GM18873 (cell line): ENCODE measurements around the gene CCDC60.

Experiments used
- ATAC-seq: cut with Tn5 transposase; IDR thresholded peaks from one replicate; pipeline ENCODE4 v1.9.1; 2021; ENCODE audit warnings: mild to moderate bottlenecking, moderate library complexity, moderate number of reproducible peaks; ENCODE audit not compliant: unreplicated experiment, low FRiP score

Gene CCDC60

GRCh38 chr12:119381471-119382235, 47.1 kb downstream of the CCDC60 start:
- ATAC-seq, result no peak

DNA sequence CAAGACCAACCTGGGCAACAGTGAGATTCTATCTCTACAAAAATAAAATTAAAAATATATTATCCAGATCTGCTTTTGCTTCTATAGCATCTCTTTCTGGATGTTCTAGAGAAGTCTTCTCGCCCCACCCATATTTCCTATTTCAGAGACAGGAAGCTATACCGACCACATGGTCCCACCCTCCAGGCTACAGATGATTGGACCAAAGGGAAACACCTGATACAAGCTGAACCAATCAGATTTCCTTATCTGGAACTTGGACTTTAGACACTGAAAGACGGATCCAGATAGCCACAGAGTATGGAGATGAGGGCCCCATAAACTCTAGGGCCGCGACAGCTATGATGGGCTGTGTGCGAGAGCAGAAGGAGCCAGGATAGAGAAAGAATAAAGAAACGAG, 48.7 kb downstream of the CCDC60 start:
- no peak for ATAC-seq

- ATAC-seq, result no peak
Observed at GRCh38 chr12:119384340-119384739, 49.8 kb downstream of the CCDC60 start.

- no peak for ATAC-seq
Observed at GRCh38 chr12:119385659-119386058, 51.1 kb downstream of the CCDC60 start.

DNA sequence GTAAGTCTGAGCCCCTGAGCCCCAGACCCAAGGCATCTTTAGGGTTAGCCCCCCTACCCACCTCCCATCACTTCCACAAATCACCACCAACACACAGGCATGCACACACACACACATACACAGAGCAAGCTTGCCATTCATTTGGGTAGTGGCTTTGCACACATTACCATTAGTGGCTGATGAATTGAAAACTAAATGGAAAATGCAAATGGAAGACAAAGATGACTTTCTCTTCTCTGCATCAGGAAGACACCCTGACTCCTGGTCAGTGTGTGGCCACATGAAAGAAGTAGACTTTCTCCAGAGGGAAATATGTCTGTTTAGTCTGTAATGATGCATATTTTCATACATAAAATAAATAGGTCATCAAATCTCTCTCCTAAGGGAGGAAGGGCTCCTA, 55.2 kb downstream of the CCDC60 start:
- ATAC-seq, result no peak

- ATAC-seq, result no peak
Observed at GRCh38 chr12:119391673-119392072, 57.1 kb downstream of the CCDC60 start.

DNA sequence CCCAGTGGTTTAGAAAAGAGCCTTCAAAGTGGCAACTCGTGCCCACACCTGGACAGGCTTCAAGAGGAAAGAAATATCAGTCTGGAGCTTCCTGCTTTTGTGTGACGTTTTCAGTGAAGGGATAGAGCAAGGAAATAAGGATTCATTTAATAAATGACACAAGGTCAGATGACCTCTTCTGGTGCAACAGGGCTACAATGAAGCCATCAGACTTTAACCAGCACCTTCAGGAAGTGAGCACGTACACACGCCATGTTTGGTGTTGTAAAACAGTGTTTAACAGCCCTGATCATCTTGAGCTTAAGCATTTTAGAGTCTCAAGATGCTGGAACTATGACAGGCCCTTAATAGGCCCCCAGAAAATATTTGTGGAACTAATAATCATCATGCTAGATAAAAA, 59.1 kb downstream of the CCDC60 start:
- ATAC-seq, result no peak

- ATAC-seq, result no peak
Observed at GRCh38 chr12:119397540-119397939, 63.0 kb downstream of the CCDC60 start.

GRCh38 chr12:119398190-119398589, 63.7 kb downstream of the CCDC60 start:
- ATAC-seq, result no peak

DNA sequence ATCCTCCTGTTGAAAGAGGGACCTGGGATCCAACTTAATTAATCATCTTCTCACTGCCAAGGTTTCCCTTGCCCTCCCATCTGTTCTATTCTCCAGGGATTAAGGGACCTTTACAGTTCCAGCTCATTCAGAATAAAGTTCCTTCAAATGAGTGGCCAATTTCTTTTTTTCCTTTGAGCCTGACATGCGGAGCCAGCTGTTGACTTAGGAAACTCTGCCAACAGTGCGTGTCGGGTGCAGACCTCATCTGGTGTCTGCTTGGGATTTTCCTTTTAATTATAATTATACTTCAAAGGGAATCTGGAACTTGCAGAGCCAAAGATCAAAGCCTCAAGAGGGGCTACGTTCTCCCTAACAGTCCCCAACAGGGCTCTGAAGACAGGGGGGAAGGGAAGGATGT, 64.8 kb downstream of the CCDC60 start:
- ATAC-seq, result no peak

DNA sequence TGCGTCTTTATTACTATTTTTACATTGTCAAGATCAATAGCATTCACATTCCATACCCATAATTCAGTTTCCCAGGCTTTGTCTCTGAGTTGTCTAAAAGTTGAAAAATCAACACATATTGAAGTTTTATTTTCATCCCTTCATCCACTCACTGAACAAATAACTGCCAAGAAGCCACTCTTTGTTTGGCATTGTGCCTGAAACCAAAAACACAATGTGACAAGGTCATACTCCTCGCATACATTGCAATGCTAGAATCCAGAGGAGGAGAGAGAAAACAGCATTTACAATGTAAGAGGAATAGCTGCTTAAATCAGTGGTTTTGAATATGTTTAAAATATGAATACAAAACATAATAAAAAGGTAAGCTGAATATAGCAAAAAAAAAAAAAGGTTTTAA, 71.8 kb downstream of the CCDC60 start:
- no peak for ATAC-seq

DNA sequence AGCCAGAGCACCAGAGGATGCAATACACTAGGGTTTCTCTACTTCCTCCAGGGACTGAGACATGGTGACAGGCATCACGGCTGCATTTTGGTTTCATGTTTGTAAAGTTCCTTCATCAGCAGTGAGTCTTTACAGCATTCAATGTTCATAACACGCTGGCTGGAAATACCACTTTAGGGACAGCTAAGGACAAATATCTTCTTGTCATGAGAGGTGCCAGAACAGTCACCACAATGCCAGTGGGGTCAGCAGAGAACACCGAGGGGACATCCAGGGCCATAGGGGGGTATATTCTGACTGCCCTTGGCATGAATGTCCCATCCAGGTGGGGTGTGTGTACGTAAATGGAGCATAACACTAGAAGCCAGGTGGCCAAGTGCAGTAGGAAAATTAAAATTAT, 72.3 kb downstream of the CCDC60 start:
- no peak for ATAC-seq

DNA sequence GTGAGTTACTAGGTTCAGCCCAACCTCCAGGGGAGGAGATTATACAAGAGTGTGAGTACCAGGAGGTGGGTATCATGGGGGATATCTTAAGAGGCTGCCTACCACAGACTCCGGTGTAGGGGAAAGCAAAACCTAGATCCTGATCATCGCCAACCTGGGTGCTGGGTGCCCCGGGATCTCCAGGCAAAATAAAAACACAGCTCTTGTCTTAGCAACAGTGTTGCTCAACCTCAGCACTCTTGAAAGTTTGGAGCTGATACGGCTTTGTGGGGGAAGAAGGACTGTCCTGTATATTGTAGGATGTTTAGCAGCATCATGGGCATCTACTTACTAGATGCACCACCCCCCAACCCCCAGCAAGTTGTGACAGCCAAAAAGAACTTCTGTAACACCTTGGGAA, 74.5 kb downstream of the CCDC60 start:
- no peak for ATAC-seq

GRCh38 chr12:119410396-119410795, 75.9 kb downstream of the CCDC60 start:
- no peak for ATAC-seq

- no peak for ATAC-seq
Observed at GRCh38 chr12:119412306-119412705, 77.8 kb downstream of the CCDC60 start.

DNA sequence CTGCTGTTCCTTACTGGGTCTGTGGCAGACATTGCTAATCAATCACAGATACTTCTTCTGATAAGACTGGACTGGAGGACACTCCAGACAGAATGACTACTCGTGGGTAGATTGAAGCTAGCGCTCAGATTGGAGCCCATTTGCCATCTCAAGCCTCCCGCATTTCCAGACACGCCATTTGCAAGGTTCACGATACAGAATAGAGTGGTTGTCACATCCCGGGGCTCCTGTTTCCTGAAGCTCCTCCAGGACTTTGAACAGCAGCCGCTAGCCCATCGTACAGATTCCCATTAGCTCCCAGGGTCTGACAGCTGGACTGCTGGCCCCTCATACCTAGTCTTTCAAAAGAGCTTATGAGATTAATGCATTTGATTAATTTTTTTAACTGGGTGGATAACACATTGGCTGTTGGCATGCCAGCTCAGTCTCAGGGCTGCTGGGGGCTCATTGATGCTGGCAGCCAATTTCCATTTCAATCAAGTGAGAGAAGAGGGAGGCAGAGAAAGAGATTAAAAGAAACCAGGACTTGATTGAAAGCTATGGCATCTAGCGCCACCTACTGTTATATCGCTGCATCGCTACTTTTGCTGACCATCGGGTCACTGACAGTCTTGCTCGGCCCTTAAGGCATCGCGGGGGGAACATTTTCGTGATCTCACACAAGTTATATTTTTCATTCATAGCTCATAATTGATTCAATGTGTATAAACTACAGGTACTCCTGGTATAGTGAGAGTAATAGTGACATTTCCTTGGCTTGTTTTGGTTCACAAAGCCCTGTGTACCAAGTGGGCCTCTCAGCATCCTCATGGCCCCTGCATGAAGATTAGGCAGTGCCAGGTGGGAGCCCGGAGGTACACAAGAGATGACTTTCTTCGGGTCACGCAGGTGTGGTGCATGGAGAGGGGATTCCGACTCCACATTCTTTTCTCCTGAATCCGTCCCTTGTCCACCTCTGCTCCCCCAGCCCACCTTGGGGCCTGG, 78.6 kb downstream of the CCDC60 start:
- no peak for ATAC-seq

GRCh38 chr12:119415714-119416113, 81.2 kb downstream of the CCDC60 start:
- ATAC-seq, result no peak

DNA sequence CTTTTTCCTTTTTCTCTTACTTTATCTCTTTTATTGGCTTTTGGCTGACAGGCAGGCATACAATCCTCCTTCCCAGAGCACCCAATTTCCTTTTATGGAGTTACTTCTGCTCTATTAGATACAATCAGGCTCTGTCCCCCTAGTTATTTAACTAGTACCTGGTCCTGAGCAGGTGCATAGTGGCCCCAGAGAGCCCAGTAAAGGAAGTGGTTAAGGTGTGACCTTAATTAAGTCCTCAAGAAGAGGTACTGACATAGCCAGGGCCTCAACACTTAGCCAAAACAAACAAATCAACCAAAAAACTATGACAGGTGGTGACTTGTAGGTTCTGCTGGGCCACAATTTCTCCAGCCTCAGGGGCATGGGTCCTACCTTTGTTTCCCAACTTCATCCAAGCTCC, 82.9 kb downstream of the CCDC60 start:
- no peak for ATAC-seq

- ATAC-seq, result no peak
Observed at GRCh38 chr12:119419381-119419780, 84.9 kb downstream of the CCDC60 start.

GRCh38 chr12:119423285-119423684, 88.8 kb downstream of the CCDC60 start:
- no peak for ATAC-seq

DNA sequence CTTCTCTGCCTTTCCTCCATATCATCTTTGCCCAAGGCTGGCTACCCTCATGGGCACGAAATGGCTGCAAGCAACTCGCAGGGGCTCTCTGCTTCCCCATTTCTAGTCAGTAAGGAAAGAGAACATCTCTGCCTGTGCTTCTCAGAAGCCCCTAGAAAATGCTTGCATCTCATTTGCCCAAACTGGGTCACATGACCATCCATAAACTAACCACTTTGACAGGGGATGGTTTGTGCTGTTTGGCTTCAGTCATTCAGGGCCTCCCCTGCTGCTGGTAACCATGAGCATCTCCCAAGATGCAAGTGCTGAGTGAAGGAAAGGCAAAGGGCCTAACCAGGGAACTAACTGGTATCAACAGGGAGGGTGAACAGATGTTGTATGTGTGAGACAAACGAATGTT, 91.1 kb downstream of the CCDC60 start:
- no peak for ATAC-seq

- no peak for ATAC-seq
Observed at GRCh38 chr12:119431151-119431550, 96.6 kb downstream of the CCDC60 start.
